Dedifferentiated amniotic fluid mesenchymal stem cell (primary cell): Measurements from ENCODE around the gene DAAM1.

Experiments used
- DNase-seq: peaks from one replicate; pipeline ENCODE4 v3.0.0-alpha.2; 2016; ENCODE audit errors: extremely low spot score

Gene DAAM1

GRCh38 chr14:59221568-59221967, 33.1 kb downstream of the DAAM1 start:
- DNase-seq: no peak

DNA sequence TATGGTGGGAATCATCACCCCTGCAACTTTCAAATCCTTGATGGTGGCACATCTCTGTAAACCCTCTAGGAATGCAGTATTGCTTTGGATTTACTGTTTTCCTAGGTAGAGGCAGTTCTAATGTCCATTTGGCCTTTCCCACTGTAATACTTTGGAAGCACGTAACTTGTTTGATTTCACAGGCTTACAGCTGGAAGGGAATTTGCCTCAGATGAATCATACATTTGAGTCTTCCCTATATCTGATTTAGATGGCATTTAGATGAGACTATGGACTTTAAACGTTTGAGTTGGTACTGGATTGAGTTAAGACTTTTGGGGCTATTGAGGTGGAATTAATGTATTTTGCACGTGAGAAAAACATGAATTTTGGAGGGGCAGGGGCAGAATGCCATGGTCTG, 35.9 kb downstream of the DAAM1 start:
- no peak for DNase-seq

DNA sequence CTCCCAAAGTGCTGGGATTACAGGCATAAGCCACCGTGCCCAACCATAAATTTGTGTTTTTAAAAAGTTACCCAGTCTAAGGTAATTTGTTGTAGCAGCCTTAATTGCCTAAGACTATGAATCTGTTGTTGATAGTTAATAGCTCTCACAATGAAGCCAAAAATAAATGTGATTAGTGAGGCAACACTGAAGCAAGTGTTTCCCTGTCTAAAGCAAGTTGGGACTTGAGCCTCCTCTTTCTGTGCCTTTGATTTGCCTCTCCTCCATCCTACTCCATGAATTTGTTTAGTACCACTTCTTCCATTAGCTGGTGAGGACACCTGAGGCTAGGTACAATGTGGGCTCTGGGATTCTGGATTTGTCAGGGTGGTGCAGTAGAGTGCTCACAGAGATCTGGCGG, 36.8 kb downstream of the DAAM1 start:
- DNase-seq: no peak

GRCh38 chr14:59228421-59228820, 40.0 kb downstream of the DAAM1 start:
- DNase-seq: peak; percentile 27

DNA sequence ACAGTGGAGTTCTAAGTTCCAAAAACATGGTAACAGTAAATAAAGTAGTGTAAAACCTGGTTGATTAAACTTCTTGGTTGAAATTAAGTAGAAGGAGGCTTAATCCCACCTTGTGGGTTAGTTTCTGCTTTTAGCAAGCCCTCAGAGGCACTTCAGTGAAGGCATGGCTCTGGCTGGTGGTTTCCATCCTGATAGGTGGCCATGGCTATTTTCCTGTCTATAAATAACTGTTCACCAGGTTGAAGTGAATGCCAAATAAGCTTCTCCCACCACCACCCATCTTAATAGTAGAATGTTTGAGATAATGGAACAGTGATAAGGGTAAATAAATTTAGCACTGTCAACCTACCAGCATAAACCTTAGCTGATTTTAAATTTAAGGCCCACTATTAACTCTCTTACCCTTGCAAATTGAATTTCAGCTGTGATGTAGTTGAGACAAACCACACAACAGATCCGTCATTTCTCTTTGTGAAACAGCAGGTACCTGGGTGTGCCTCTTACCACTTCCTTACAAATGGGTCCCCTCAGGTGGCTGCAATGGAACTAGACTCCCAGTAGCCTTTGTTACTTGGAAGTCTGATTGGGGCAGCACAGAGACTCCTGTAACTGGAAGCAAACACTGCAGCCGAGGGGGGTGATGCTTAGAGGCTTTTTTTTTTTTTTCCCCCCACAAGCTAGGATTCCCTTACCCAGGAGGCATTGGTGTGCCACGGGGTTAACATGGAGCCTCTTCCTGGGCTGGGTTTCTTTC, 41.4 kb downstream of the DAAM1 start:
- DNase-seq: no peak

- no peak for DNase-seq
These were observed 47.7 kb downstream of the DAAM1 start for GRCh38 chr14:59236195-59236594.

GRCh38 chr14:59238216-59238615, 49.7 kb downstream of the DAAM1 start:
- DNase-seq: no peak

GRCh38 chr14:59239022-59239421, 50.6 kb downstream of the DAAM1 start:
- DNase-seq: no peak

DNA sequence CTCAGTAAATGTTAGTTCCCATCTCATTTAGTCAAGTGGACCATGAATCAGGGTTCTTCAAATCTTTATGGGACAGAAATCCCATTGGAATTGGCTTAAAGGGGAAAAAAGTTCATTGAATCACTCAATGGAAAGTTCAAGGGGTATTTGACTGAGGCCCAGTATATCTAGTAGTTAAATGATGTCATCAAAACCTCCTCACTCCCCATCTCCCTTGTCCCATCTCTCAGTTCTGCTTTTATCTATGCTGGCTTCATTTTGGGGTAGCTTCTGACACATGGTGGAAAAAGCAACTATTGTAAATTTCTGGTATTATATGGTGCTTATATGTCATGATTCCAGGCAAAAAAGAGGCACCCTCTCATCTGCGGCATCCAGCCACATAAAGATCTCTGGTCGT, 51.9 kb downstream of the DAAM1 start:
- no peak for DNase-seq

DNA sequence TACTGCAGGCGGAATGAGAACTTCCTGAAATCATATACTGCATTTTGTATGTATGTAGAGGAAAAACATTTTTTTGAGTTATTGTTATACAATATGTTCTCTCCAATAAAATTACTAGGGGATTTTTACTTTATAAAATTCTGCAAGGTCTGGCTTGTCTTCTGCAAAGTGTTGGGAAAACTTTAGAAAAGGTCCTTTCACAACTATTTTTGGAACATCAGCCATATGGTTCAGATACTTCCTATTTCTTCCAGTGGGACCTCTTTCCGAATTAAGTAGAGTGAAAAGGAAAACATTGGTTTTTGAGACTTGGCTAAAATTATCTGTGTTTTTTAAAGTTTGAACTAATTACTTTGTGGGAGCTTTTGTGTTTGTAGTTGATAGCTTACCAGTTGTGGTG, 52.7 kb downstream of the DAAM1 start:
- DNase-seq: no peak

- DNase-seq: no peak
These were observed 54.7 kb downstream of the DAAM1 start for GRCh38 chr14:59243174-59243573.

- DNase-seq: no peak
These were observed 56.1 kb downstream of the DAAM1 start for GRCh38 chr14:59244581-59244980.

DNA sequence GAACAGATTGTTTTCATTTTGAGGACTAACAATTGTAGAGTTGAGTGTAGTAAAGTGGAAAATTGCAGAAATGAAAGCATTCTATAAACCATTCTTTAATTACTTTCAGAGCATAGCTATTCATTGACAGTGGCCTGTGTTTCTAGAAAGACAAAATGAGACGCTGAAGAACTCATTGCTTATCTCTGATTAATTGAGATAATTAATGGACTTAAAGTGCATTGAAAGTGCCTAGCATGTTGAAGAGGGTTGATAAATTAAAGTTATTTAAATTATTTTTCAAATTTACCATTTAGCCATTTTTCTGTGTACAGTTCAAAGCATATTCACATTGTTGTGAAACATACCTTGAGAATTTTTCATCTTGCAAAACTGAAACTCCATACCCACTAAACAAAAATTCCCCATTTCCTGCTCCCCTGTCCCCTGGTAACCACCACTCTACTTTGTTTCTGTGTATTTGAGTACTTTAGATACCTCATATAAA, 57.4 kb downstream of the DAAM1 start:
- no peak for DNase-seq

GRCh38 chr14:59246566-59246965, 58.1 kb downstream of the DAAM1 start:
- DNase-seq: no peak

DNA sequence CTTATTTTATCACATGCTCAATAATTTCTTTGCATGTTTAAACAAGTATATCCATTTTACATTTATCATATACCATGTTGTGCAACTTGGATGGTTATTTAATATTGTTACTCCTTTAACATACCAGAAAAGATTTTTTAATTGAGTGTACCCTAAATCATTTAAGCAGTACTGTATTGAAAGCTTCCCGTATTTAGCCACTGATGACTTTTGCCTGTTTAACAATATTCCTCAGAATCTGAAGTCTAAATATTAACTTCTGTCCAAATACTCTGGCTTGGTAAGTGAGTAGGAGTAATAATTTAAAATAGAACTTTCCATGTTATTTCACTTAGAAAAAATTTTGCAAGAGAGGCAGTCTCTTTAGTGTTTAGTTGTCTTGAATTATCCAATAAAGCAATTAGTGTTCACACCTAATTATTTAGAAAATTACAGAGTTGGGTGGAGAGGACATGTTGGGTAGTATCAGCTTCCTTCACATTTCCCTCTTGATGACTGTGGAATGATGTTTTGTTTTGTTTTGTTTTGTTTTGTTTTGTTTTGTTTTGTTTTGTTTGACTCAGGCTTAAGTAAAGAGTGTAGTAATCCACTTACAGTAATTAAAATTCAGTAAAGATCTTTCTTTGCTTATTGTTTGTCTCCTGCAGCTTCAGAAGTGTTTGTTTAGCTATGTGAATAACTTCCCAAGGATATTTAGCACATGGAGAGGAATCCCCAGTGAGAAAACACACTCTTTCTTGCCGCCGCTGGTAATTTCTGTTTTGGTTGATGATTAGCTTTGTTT, 59.5 kb downstream of the DAAM1 start:
- DNase-seq: no peak

GRCh38 chr14:59249029-59249428, 60.6 kb downstream of the DAAM1 start:
- DNase-seq: no peak

- no peak for DNase-seq
These were observed 63.6 kb downstream of the DAAM1 start for GRCh38 chr14:59251811-59252771.

GRCh38 chr14:59252772-59253500, 64.5 kb downstream of the DAAM1 start:
- DNase-seq: no peak

DNA sequence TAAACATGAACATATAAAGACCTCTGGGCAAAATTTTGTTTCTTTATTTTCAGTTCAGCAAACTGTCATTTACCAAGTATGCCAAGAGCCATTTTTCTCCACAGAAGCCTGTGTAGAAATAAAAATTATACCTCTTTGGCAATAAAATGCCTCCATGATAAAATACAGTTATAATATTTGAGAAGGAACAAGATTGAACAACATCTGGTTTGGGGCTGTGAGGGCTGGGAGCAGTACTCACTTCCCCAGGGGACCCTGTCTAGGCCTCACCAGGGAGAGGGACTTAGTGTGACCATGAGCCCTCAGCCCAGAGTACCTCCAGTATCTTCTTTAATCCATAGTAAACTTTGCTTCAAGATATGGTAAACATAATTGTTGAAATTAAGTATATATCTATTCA, 65.1 kb downstream of the DAAM1 start:
- DNase-seq: no peak

DNA sequence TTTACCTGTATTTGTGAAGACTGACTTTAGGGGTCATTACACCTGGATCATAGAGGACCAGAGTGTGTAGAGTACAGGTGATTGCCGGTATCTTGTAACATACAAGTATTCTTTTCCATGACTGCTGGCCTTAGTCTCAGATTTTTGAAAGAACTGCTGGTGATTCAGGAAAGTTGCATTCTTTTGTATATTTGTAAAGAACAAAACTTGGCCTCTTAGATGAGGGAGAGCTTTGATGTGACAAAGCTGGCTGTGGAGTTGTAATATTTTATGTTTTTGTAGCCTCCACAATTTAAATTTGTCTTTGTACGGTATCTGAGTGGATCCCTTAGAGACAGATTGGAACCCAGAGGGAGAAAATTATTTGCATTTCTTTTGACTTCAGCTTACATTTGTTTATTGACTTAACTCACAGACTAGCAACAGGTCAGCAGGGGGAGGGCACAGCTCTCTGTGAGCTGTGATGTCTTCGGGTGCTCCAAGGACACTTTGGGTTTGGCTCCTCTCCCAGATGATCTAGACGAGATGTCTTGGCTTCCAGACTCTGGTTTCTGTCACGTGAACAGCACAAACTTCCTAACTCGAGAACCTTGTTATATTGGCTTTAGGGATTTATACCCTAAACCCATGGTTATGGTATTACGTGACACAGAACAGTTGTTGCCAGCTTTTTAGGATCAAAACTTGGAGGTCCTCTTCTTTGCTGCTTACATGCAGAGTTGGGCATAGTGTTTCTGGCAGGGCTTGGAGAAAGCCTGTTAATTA, 65.9 kb downstream of the DAAM1 start:
- peak; percentile 94 for DNase-seq
